Karpas-422 (cell line): Measurements from ENCODE around the gene PLA2G1B. TPM values are rescaled to one million over a fixed set of nuclear protein-coding genes. Genes with fewer than 3 reads are reported as not detected.

Experiments
- DNase-seq: peaks from one replicate; pipeline ENCODE4 v3.0.0-alpha.2; 2015
- H2AFZ ChIP-seq: fragments of 200-600 bp; sonication (generic); 2 replicates; pipeline ENCODE4 v1.6.1; 2014; ENCODE audit warnings: antibody characterized with exemption, low read length, mixed read lengths
- H3K27ac ChIP-seq: fragments of 200-600 bp; sonication (generic); 2 replicates; pipeline ENCODE4 v1.5.1; 2014; ENCODE audit warnings: mild to moderate bottlenecking, low read length, moderate library complexity
- H3K27me3 ChIP-seq: fragments of 200-600 bp; sonication (generic); 2 replicates; pipeline ENCODE4 v1.6.1; 2014; ENCODE audit warnings: low read length, mixed read lengths
- H3K36me3 ChIP-seq: fragments of 200-600 bp; sonication (generic); 2 replicates; pipeline ENCODE4 v1.6.1; 2014; ENCODE audit warnings: low read length, mixed read lengths; ENCODE audit not compliant: insufficient read depth
- H3K4me1 ChIP-seq: fragments of 200-600 bp; sonication (generic); 2 replicates; pipeline ENCODE4 v1.6.1; 2014; ENCODE audit warnings: mild to moderate bottlenecking, low read length, mixed read lengths
- H3K4me2 ChIP-seq: fragments of 200-600 bp; sonication (generic); 2 replicates; pipeline ENCODE4 v1.6.1; 2014; ENCODE audit warnings: low read length, low read depth, mild to moderate bottlenecking; ENCODE audit not compliant: poor library complexity, severe bottlenecking
- H3K4me3 ChIP-seq: fragments of 200-600 bp; sonication (generic); 2 replicates; pipeline ENCODE4 v1.5.1; 2014; ENCODE audit warnings: mild to moderate bottlenecking, antibody characterized with exemption, low read length, mixed read lengths
- H3K79me2 ChIP-seq: fragments of 200-600 bp; sonication (generic); 2 replicates; pipeline ENCODE4 v1.6.1; 2014; ENCODE audit warnings: mild to moderate bottlenecking, low read length, mixed read lengths
- H3K9ac ChIP-seq: fragments of 200-600 bp; sonication (generic); 2 replicates; pipeline ENCODE4 v1.6.0; 2014; ENCODE audit warnings: low read length
- H3K9me2 ChIP-seq: fragments of 200-600 bp; sonication (generic), shearing (Covaris generic); replicated peaks from 2 replicates; pipeline ENCODE4 v1.6.0; 2014; ENCODE audit warnings: mild to moderate bottlenecking, low read length, moderate library complexity; ENCODE audit not compliant: insufficient read depth
- H3K9me3 ChIP-seq: fragments of 300-700, 200-600 bp; sonication (generic); 2 replicates; pipeline ENCODE4 v1.6.1; 2014; ENCODE audit warnings: low read length, mixed read lengths
- H4K20me1 ChIP-seq: fragments of 200-600 bp; sonication (generic); 2 replicates; pipeline ENCODE4 v1.6.1; 2014; ENCODE audit warnings: mild to moderate bottlenecking, antibody characterized with exemption, low read length, low read depth; ENCODE audit not compliant: insufficient read depth
- small RNA-seq: library from RNA; depleted of rRNA; stranded (forward); fragments of <200 nt; gene quantifications from one replicate; pipeline ENCODE3, GENCODE V24; 2014
- total RNA-seq: library from RNA; depleted of rRNA; stranded (reverse); fragments of >200 nt; shearing (Covaris generic); gene quantifications from 2 replicates; pipeline ENCODE4 v1.2.3, GENCODE V29; 2014; ENCODE audit warnings: low replicate concordance; rRNA removed

PLA2G1B gene
- total RNA-seq, 1 experiment from 2014 or later, result not detected

GRCh38 chr12:120283318-120283717 lies 44.3 kb downstream of the PLA2G1B start:
- Histone ChIP-seq H3K79me2 (no peaks in the 10 kb centered on the region), H4K20me1 (no peaks in the 10 kb centered on the region), H3K4me3 (no peak overlapping the region), H3K36me3 (no peaks in the 10 kb centered on the region), H3K9ac (no peak overlapping the region), H3K4me2 (no peak overlapping the region), H3K9me2 (no peaks in the 10 kb centered on the region), H3K27ac (no peak overlapping the region), H2AFZ (no peak overlapping the region), H3K4me1 (no peaks in the 10 kb centered on the region), H3K9me3 (no peaks in the 10 kb centered on the region), H3K27me3 (no peaks in the 10 kb centered on the region)
- no peak for DNase-seq

GRCh38 chr12:120278137-120279069 lies 49.2 kb downstream of the PLA2G1B start:
- no peak overlapping the region for H2AFZ ChIP-seq
- no peaks in the 10 kb centered on the region for H3K9me3 ChIP-seq
- no peaks in the 10 kb centered on the region for H4K20me1 ChIP-seq
- no peak overlapping the region for H3K4me2 ChIP-seq
- no peaks in the 10 kb centered on the region for H3K36me3 ChIP-seq
- no peaks in the 10 kb centered on the region for H3K4me1 ChIP-seq
- no peaks in the 10 kb centered on the region for H3K79me2 ChIP-seq
- H3K27me3 ChIP-seq, result no peaks in the 10 kb centered on the region
- no peak overlapping the region for H3K9ac ChIP-seq
- H3K9me2 ChIP-seq, result no peaks in the 10 kb centered on the region
- H3K4me3 ChIP-seq, result no peak overlapping the region
- no peak for DNase-seq
- H3K27ac ChIP-seq, result no peak overlapping the region

DNA sequence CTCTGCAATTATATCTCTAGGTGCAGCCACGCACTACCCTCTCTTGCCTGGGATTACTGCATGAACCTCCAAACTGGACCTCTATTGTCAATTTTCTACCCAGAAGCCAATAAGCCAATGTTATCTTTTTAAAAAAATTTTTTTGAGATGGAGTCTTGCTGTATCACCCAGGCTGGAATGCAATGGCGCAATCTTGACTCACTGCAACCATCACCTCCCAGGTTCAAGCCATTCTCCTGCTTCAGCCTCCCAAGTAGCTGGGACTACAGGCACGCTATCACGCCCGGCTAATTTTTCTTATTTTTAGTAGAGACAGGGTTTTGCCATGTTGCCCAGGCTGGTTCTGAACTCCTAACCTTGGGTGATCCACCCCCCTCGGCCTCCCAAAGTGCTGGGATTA lies 50.8 kb downstream of the PLA2G1B start:
- DNase-seq, result no peak
- Histone ChIP-seq H3K9ac (no peak overlapping the region), H2AFZ (no peak overlapping the region), H4K20me1 (no peaks in the 10 kb centered on the region), H3K9me3 (no peaks in the 10 kb centered on the region), H3K9me2 (no peaks in the 10 kb centered on the region), H3K79me2 (no peaks in the 10 kb centered on the region), H3K4me2 (no peak overlapping the region), H3K27ac (no peak overlapping the region), H3K27me3 (no peaks in the 10 kb centered on the region), H3K4me1 (no peaks in the 10 kb centered on the region), H3K4me3 (no peak overlapping the region), H3K36me3 (no peaks in the 10 kb centered on the region)

Small RNAs within 50 kb of the gene (small RNA-seq; reads per million reads assigned to genes)
- gene RNU4-1 (2,377 reads per million, percentile 100 among the genes with 10 or more reads in this experiment), gene RNU4-2 (587 reads per million, percentile 100 among the genes with 10 or more reads in this experiment), gene RNU6-1088P (not detected)

Other genes starting within 250 kb of the PLA2G1B start
- gene RAB35, start 211.0 kb downstream of the PLA2G1B start, total RNA-seq, result 18.9 and 29.4 TPM in 2 replicates
- gene GCN1, start 133.1 kb downstream of the PLA2G1B start, total RNA-seq, result 53.6 and 75.2 TPM in 2 replicates
- gene RPLP0, start 126.7 kb downstream of the PLA2G1B start, total RNA-seq, result 4,777 and 6,150 TPM in 2 replicates
- 1.9 and 2.5 TPM in 2 replicates for gene PXN, start 62.0 kb downstream of the PLA2G1B start, total RNA-seq
- gene RNU4-2, start 35.9 kb downstream of the PLA2G1B start, total RNA-seq, result under 0.01 TPM in 2 replicates
- under 0.01 TPM in 2 replicates for gene RNU4-1, start 34.5 kb downstream of the PLA2G1B start, total RNA-seq
- gene SIRT4, start 25.5 kb downstream of the PLA2G1B start, total RNA-seq, result 0.54 and 0.67 TPM in 2 replicates
- gene MSI1, start 41.4 kb upstream of the PLA2G1B start, total RNA-seq, result not detected in 2 replicates
- 542 and 565 TPM in 2 replicates for gene COX6A1, start 110.3 kb upstream of the PLA2G1B start, total RNA-seq
- gene TRIAP1, start 118.6 kb upstream of the PLA2G1B start, total RNA-seq, result 15.6 and 26.1 TPM in 2 replicates
- gene GATC, start 118.7 kb upstream of the PLA2G1B start, total RNA-seq, result 18.7 and 21.9 TPM in 2 replicates
- gene SRSF9, start 142.0 kb upstream of the PLA2G1B start, total RNA-seq, result 158 and 213 TPM in 2 replicates
- gene DYNLL1, start 168.3 kb upstream of the PLA2G1B start, total RNA-seq, result 237 and 308 TPM in 2 replicates
- 26.3 and 31.5 TPM in 2 replicates for gene COQ5, start 201.4 kb upstream of the PLA2G1B start, total RNA-seq
- 59.8 and 65.5 TPM in 2 replicates for gene RNF10, start 206.6 kb upstream of the PLA2G1B start, total RNA-seq